Measurements from ENCODE around the gene RPL10A.

DNA sequence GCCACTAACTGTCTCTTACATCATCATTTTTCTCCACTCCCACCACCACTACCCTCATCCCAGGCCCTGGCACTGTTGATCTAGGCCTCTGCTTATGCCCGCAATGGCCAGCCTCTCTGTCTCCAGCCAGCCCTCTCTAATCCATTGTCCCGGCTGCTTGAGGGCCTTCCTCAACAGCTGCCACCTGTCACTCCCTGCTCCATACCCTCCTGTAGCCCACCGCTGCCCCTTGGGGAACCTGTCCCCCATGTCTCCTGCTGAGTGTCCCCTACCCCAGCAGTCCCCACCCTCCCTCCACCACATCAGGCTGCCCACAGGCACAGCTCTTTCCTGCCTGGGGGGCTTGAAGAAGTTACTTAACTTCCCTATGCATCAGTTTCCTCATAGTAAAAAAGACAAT, 15.3 kb downstream of the RPL10A start:
- TF ChIP-seq, protein P1, sequence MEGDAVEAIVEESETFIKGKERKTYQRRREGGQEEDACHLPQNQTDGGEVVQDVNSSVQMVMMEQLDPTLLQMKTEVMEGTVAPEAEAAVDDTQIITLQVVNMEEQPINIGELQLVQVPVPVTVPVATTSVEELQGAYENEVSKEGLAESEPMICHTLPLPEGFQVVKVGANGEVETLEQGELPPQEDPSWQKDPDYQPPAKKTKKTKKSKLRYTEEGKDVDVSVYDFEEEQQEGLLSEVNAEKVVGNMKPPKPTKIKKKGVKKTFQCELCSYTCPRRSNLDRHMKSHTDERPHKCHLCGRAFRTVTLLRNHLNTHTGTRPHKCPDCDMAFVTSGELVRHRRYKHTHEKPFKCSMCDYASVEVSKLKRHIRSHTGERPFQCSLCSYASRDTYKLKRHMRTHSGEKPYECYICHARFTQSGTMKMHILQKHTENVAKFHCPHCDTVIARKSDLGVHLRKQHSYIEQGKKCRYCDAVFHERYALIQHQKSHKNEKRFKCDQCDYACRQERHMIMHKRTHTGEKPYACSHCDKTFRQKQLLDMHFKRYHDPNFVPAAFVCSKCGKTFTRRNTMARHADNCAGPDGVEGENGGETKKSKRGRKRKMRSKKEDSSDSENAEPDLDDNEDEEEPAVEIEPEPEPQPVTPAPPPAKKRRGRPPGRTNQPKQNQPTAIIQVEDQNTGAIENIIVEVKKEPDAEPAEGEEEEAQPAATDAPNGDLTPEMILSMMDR (conservative IDR thresholded peaks at IDR 0.05; ENCODE audit: low read length) = no peak
- TF ChIP-seq EZH2phosphoT487 (IDR thresholded peaks at IDR 0.05; ENCODE audit: borderline replicate concordance) = no peak
